Smooth muscle cell (in vitro differentiated cells): ENCODE results near the gene DNAJB8. TPM values are rescaled to one million over a fixed set of nuclear protein-coding genes. Genes with fewer than 3 reads are reported as not detected.

Experiments used
- DNase-seq: peaks from one replicate; lab custom pipeline; 2025; ENCODE audit not compliant: unreplicated experiment; lab: John Stamatoyannopoulos, UW
- H2AFZ ChIP-seq: fragments of 200-600 bp; sonication (generic); 2 replicates; pipeline ENCODE4 v1.6.0; 2016; ENCODE audit warnings: antibody characterized with exemption, low read depth, mild to moderate bottlenecking
- H3F3A ChIP-seq: fragments of 200-600 bp; sonication (generic); 2 replicates; pipeline ENCODE4 v1.6.0; 2017; ENCODE audit warnings: antibody characterized with exemption, low read depth
- H3K27ac ChIP-seq: fragments of 200-600 bp; sonication (generic); 2 replicates; pipeline ENCODE4 v1.5.1; 2016; ENCODE audit warnings: low read depth, mild to moderate bottlenecking
- H3K27me3 ChIP-seq: fragments of 200-600 bp; sonication (generic); 2 replicates; pipeline ENCODE4 v1.6.1; 2016; ENCODE audit warnings: low read depth, mild to moderate bottlenecking
- H3K36me3 ChIP-seq: fragments of 200-600 bp; sonication (generic); 2 replicates; pipeline ENCODE4 v1.5.1; 2016; ENCODE audit warnings: low read depth
- H3K4me1 ChIP-seq: fragments of 200-600 bp; sonication (generic); 2 replicates; pipeline ENCODE4 v1.5.1; 2016; ENCODE audit warnings: low read depth
- H3K4me2 ChIP-seq: fragments of 200-600 bp; sonication (generic); 2 replicates; pipeline ENCODE4 v1.6.0; 2016; ENCODE audit warnings: mild to moderate bottlenecking
- H3K4me3 ChIP-seq: fragments of 200-600 bp; sonication (generic); 2 replicates; pipeline ENCODE4 v1.5.1; 2016; ENCODE audit warnings: mild to moderate bottlenecking
- H3K79me2 ChIP-seq: fragments of 200-600 bp; sonication (generic); 2 replicates; pipeline ENCODE4 v1.6.0; 2016; ENCODE audit warnings: low read depth, mild to moderate bottlenecking
- H3K9ac ChIP-seq: fragments of 200-600 bp; sonication (generic); 2 replicates; pipeline ENCODE4 v1.6.0; 2016; ENCODE audit warnings: low read depth
- H3K9me3 ChIP-seq: fragments of 200-600 bp; sonication (generic); replicated peaks from 2 replicates; pipeline ENCODE4 v1.5.1; 2016; ENCODE audit warnings: low read depth
- H4K20me1 ChIP-seq: fragments of 200-600 bp; sonication (generic); 2 replicates; pipeline ENCODE4 v1.6.0; 2016; ENCODE audit warnings: low read depth
- WGBS: methylation state at CpG from one replicate; pipeline ENCODE4 v1.1.7; 2016; ENCODE audit warnings: low lambda C conversion rate; 5-methylcytosine and 5-hydroxymethylcytosine counted together
- polyA plus RNA-seq: library from polyadenylated mRNA; unstranded; fragments of >200 nt; fragmentation: Nextera tagmentation; extraction: Ambion mirVana; gene quantifications from 2 replicates; pipeline ENCODE4 v1.2.1, GENCODE V29; 2016
- total RNA-seq: library from RNA; depleted of rRNA; stranded (reverse); fragments of >200 nt; gene quantifications from 2 replicates; pipeline ENCODE4 v1.2.3, GENCODE V29; 2014
- TF ChIP-seq, protein P1 (sequence below): fragments of 200-600 bp; sonication (generic); IDR thresholded peaks from 2 replicates; pipeline ENCODE4 v1.5.1; 2017; ENCODE audit warnings: borderline replicate concordance, mild to moderate bottlenecking, antibody characterized with exemption; ENCODE audit not compliant: insufficient read depth, poor library complexity, severe bottlenecking

DNAJB8 gene
- total and polyA plus RNA-seq, 2 experiments from 2014 or later, result not detected

DNA sequence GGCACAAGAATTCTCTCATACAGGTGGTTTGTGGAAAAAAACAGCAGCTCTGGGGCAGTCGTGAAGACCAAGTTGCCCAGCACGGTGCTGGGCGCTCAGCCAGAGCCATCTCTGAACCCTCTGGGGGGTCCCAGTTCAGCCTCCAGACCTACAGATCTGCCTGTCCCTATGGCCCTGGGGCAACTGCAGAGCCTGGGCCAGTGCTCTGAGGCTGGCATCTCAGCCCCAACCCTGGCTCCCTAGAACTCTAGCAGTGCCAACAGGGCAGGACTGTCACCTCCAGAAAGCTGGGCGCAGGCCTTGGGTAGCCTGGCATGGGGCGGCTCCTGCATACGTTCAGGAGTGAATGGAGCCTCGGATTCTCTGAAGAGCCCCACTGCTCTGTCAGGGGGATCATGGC lies 44.7 kb downstream of the DNAJB8 start:
- H3F3A ChIP-seq, result no peaks in the 10 kb centered on the region
- H3K27me3 ChIP-seq, result no peaks in the 10 kb centered on the region
- WGBS, result 98% methylated on average over 7 of the region's 7 CpGs
- H3K4me2 ChIP-seq, result no peak overlapping the region
- H3K9me3 ChIP-seq, result no peaks in the 10 kb centered on the region
- no peak overlapping the region for H2AFZ ChIP-seq
- no peak overlapping the region for H3K27ac ChIP-seq
- H3K4me3 ChIP-seq, result no peak overlapping the region
- no peaks in the 10 kb centered on the region for H4K20me1 ChIP-seq
- peaks cover 4% of the 10 kb centered on the region for H3K4me1 ChIP-seq
- H3K36me3 ChIP-seq, result no peaks in the 10 kb centered on the region
- TF ChIP-seq, protein P1, sequence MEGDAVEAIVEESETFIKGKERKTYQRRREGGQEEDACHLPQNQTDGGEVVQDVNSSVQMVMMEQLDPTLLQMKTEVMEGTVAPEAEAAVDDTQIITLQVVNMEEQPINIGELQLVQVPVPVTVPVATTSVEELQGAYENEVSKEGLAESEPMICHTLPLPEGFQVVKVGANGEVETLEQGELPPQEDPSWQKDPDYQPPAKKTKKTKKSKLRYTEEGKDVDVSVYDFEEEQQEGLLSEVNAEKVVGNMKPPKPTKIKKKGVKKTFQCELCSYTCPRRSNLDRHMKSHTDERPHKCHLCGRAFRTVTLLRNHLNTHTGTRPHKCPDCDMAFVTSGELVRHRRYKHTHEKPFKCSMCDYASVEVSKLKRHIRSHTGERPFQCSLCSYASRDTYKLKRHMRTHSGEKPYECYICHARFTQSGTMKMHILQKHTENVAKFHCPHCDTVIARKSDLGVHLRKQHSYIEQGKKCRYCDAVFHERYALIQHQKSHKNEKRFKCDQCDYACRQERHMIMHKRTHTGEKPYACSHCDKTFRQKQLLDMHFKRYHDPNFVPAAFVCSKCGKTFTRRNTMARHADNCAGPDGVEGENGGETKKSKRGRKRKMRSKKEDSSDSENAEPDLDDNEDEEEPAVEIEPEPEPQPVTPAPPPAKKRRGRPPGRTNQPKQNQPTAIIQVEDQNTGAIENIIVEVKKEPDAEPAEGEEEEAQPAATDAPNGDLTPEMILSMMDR, result no peak
- no peak overlapping the region for H3K9ac ChIP-seq
- DNase-seq, result no peak
- H3K79me2 ChIP-seq, result no peaks in the 10 kb centered on the region

DNA sequence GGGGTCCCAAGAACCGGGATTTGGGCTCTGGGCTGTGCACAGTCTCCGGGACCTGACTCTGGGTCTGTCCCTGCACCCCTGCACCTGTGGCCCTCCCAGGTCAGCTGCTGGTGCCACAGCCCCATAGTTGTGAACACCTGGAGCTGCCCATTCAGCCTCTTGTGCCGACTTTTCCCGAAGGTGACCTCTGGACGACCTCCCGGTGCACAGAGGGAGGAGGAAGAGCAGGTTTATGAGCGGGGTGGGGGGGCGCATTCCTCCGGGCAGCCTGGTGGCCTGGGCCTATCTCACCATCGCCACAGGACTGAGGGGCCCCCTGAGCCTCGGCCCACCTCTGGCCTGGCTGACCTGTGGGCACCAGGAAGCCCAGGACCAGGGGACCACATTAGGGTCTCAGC lies 45.3 kb downstream of the DNAJB8 start:
- H3K4me3 ChIP-seq, result no peak overlapping the region
- H3K9me3 ChIP-seq, result no peaks in the 10 kb centered on the region
- no peak overlapping the region for H2AFZ ChIP-seq
- no peaks in the 10 kb centered on the region for H3K27me3 ChIP-seq
- DNase-seq, result no peak
- no peaks in the 10 kb centered on the region for H4K20me1 ChIP-seq
- H3K4me2 ChIP-seq, result no peak overlapping the region
- H3K36me3 ChIP-seq, result no peaks in the 10 kb centered on the region
- H3K9ac ChIP-seq, result no peak overlapping the region
- no peaks in the 10 kb centered on the region for H3K79me2 ChIP-seq
- H3F3A ChIP-seq, result no peaks in the 10 kb centered on the region
- no peak overlapping the region for H3K27ac ChIP-seq
- H3K4me1 ChIP-seq, result no peaks in the 10 kb centered on the region
- TF ChIP-seq, protein P1, result no peak
- WGBS, result 94% methylated on average over 10 of the region's 11 CpGs

DNA sequence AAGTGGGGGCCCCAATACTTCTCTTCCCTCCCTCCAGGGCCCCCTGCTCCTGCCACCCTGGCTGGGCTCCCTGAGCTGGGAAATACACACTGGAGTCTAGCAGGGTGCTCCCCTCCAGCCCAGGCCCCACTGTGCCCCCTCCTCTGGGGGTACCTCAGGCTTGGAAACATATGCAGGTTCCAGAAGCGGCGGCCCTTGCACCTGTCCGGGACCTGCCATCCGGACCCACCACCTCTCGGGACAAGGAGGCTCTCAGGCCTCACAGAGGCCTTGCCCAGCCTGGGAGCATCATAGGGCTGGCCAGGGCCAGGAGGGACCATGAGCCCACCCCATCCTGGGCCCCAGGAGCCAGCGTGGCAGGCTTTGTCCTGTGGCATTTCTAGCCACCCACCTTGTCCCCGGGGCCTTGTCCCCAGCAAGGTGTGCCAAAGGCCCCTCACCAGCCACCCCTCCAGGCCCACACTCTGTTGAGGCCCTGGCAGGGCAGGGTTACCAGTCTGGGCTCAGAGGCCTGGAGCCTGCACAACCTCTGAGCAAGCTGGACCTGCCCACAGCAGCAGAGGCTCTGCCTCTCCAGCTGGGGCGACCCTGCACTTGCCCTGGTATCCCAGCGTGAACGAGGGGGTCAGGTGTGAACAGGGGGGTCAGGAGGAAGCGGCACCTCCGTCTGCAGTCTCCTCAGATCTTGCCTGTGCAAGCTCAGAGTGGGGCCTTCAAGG lies 45.8 kb downstream of the DNAJB8 start:
- no peaks in the 10 kb centered on the region for H3K27me3 ChIP-seq
- H3K27ac ChIP-seq, result no peak overlapping the region
- no peaks in the 10 kb centered on the region for H3K4me1 ChIP-seq
- H3K36me3 ChIP-seq, result no peaks in the 10 kb centered on the region
- no peaks in the 10 kb centered on the region for H4K20me1 ChIP-seq
- no peaks in the 10 kb centered on the region for H3F3A ChIP-seq
- H2AFZ ChIP-seq, result no peak overlapping the region
- TF ChIP-seq, protein P1, result no peak
- DNase-seq, result no peak
- H3K9ac ChIP-seq, result no peak overlapping the region
- no peak overlapping the region for H3K4me3 ChIP-seq
- 96% methylated on average over 12 of the region's 12 CpGs for WGBS
- no peaks in the 10 kb centered on the region for H3K9me3 ChIP-seq
- H3K4me2 ChIP-seq, result no peak overlapping the region
- H3K79me2 ChIP-seq, result no peaks in the 10 kb centered on the region

DNA sequence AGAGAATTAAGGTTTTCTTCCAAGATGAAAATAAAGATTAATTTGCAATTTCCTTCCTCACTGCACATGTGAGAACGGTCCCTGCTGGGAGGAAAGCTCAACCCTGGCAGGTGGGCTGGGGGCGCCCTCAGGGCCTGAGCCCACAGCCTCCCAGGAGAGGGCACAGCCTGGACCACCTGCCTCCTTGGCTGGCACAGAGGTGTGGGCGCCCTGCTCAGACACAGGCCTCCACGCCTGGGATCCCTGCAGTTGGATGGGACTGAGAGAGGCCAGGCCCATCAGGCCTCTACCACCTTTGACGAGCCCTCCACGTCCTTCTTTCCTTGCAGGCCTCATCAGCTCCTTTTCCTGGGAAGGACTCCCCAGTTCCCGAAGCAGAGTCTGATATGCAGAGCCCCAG lies 46.4 kb downstream of the DNAJB8 start:
- Histone ChIP-seq H3K36me3 (no peaks in the 10 kb centered on the region), H3K27me3 (no peaks in the 10 kb centered on the region), H3K4me2 (no peak overlapping the region), H3K27ac (no peak overlapping the region), H3K4me1 (no peaks in the 10 kb centered on the region), H3K9ac (no peak overlapping the region), H3K4me3 (no peak overlapping the region), H3K79me2 (no peaks in the 10 kb centered on the region), H3F3A (no peaks in the 10 kb centered on the region), H4K20me1 (no peaks in the 10 kb centered on the region), H3K9me3 (no peaks in the 10 kb centered on the region), H2AFZ (no peak overlapping the region)
- 91% methylated on average over 7 of the region's 7 CpGs for WGBS
- TF ChIP-seq, protein P1, result no peak
- no peak for DNase-seq
